ENCODE measurements around the gene PADI3. TPM values are rescaled to one million over a fixed set of nuclear protein-coding genes. Genes with fewer than 3 reads are reported as not detected.

PADI3 gene
- total and polyA plus RNA-seq, 2 of the 13 experiments (the other 11 are each of a cell fraction or from before 2014, with no cell fraction given): not detected

DNA sequence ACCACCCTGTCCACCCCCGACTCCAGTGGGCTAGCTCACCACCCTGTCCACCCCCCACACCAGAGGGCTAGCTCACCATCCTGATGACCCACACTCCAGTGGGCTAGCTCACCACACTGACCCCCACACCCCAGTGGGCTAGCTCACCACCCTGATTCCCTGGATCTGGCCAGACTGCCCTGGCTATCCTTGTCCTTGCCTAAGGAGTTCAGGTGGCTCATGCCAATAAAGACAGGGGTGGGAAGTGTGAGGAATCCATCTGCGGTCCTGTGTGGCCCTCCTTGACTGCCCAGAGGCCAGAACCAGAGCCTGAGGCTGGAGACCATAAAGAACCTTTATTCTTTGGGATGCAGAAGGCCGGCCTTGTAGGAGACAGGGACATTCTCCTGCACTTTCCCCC is 40.4 kb upstream of the PADI3 start:
- CTCF ChIA-PET (ENCODE audit: low intra/inter-chr PET ratio, low total read pairs): no interaction called here
- TF ChIP-seq, protein P1, sequence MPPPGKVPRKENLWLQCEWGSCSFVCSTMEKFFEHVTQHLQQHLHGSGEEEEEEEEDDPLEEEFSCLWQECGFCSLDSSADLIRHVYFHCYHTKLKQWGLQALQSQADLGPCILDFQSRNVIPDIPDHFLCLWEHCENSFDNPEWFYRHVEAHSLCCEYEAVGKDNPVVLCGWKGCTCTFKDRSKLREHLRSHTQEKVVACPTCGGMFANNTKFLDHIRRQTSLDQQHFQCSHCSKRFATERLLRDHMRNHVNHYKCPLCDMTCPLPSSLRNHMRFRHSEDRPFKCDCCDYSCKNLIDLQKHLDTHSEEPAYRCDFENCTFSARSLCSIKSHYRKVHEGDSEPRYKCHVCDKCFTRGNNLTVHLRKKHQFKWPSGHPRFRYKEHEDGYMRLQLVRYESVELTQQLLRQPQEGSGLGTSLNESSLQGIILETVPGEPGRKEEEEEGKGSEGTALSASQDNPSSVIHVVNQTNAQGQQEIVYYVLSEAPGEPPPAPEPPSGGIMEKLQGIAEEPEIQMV (CRISPR knock-in tag; IDR thresholded peaks at IDR 0.05; ENCODE audit: low read depth): no peak
- TF ChIP-seq, protein P2, sequence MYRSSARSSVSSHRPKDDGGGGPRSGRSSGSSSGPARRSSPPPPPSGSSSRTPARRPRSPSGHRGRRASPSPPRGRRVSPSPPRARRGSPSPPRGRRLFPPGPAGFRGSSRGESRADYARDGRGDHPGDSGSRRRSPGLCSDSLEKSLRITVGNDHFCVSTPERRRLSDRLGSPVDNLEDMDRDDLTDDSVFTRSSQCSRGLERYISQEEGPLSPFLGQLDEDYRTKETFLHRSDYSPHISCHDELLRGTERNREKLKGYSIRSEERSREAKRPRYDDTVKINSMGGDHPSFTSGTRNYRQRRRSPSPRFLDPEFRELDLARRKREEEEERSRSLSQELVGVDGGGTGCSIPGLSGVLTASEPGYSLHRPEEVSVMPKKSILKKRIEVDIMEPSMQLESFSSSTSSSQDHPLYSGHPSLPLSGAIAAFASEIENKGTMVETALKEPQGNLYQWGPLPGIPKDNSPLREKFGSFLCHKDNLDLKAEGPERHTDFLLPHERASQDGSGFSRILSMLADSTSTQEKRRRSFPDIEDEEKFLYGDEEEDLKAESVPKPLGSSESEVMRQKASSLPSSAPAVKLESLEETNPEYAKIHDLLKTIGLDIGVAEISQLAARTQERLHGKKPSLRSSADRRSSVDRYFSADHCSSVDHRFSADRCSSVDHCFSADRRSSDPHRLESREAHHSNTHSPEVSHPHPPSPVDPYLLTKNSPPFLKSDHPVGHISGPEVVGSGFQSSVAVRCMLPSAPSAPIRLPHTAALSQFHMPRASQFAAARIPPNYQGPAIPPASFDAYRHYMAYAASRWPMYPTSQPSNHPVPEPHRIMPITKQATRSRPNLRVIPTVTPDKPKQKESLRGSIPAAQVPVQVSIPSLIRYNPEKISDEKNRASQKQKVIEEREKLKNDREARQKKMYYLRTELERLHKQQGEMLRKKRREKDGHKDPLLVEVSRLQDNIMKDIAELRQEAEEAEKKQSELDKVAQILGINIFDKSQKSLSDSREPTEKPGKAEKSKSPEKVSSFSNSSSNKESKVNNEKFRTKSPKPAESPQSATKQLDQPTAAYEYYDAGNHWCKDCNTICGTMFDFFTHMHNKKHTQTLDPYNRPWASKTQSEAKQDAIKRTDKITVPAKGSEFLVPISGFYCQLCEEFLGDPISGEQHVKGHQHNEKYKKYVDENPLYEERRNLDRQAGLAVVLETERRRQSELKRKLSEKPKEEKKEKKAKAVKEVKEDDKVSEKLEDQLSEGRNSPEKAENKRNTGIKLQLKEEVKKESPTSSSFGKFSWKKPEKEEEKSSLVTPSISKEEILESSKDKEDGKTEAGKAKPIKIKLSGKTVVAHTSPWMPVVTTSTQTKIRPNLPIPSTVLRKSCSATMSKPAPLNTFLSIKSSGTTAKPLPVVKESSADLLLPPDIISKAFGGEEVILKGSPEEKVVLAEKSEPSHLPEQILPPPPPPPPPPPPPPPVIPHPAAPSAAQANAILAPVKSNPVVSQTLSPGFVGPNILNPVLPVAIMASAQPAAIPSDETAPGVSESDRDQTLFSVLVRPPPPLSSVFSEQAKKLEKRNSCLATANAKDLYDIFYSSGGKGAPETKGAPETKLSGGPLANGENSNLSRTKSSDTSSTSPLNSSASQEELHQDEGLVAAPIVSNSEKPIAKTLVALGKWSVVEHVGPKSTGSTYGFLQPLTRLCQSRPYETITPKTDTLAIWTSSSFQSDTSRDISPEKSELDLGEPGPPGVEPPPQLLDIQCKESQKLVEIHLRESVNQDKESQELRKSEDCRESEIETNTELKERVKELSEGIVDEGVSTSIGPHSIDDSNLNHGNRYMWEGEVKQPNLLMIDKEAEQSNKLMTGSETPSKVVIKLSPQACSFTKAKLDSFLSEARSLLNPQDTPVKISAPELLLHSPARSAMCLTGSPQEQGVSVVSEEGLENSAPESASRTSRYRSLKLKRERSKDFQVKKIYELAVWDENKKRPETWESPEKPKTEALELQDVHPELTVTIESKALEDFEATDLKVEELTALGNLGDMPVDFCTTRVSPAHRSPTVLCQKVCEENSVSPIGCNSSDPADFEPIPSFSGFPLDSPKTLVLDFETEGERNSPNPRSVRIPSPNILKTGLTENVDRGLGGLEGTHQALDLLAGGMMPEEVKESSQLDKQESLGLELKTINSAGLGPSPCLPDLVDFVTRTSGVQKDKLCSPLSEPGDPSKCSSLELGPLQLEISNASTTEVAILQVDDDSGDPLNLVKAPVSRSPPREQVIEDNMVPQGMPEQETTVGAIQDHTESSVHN (CRISPR knock-in tag; IDR thresholded peaks at IDR 0.05): no peak
- TF ChIP-seq RBAK (CRISPR knock-in tag; IDR thresholded peaks at IDR 0.05) (no peak), ZSCAN9 (CRISPR knock-in tag; IDR thresholded peaks at IDR 0.05; ENCODE audit: borderline replicate concordance) (no peak), ZNF572 (CRISPR knock-in tag; IDR thresholded peaks at IDR 0.05) (no peak), HDAC6 (IDR thresholded peaks at IDR 0.05; ENCODE audit: low read depth, low read length) (no peak), NR2C2 (CRISPR knock-in tag; IDR thresholded peaks at IDR 0.05; ENCODE audit: borderline replicate concordance) (no peak), ARHGAP35 (CRISPR knock-in tag; IDR thresholded peaks at IDR 0.05; ENCODE audit: borderline replicate concordance) (no peak), SMARCC2 (IDR thresholded peaks at IDR 0.05) (no peak), MTF1 (CRISPR knock-in tag; IDR thresholded peaks at IDR 0.05) (no peak), DNMT3B (CRISPR knock-in tag; conservative IDR thresholded peaks at IDR 0.05) (no peak), GATA4 (IDR thresholded peaks at IDR 0.05; ENCODE audit: borderline replicate concordance, low read depth) (no peak), ZNF17 (CRISPR knock-in tag; IDR thresholded peaks at IDR 0.05) (no peak), ZNF776 (CRISPR knock-in tag; IDR thresholded peaks at IDR 0.05) (no peak)
- TF ChIP-seq, protein P3, sequence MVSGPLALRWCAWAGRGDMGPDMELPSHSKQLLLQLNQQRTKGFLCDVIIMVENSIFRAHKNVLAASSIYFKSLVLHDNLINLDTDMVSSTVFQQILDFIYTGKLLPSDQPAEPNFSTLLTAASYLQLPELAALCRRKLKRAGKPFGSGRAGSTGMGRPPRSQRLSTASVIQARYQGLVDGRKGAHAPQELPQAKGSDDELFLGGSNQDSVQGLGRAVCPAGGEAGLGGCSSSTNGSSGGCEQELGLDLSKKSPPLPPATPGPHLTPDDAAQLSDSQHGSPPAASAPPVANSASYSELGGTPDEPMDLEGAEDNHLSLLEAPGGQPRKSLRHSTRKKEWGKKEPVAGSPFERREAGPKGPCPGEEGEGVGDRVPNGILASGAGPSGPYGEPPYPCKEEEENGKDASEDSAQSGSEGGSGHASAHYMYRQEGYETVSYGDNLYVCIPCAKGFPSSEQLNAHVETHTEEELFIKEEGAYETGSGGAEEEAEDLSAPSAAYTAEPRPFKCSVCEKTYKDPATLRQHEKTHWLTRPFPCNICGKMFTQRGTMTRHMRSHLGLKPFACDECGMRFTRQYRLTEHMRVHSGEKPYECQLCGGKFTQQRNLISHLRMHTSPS (CRISPR knock-in tag; IDR thresholded peaks at IDR 0.05; ENCODE audit: low read depth): no peak

More for the DNA sequence above, 40.4 kb upstream of the PADI3 start:
- H4K20me1 ChIP-seq (ENCODE audit: insufficient read depth, low read length): no peaks in the 10 kb centered on the region
- no peak overlapping the region for H3K9ac ChIP-seq (ENCODE audit: insufficient read depth, low read depth, low read length)
- no peaks in the 10 kb centered on the region for H3K79me2 ChIP-seq (ENCODE audit: insufficient read depth, low read length)
- POLR2A ChIA-PET: no interaction called here
- H3K4me1 ChIP-seq (ENCODE audit: insufficient read depth, low read length): no peaks in the 10 kb centered on the region
- no peak overlapping the region for H3K27ac ChIP-seq (ENCODE audit: extremely low read length, insufficient read depth, low read length)
- in situ Hi-C loops (cut with HindIII; ENCODE audit: extremely low pct_ligation_motif_present, low pct_unique_long_range_greater_than_20kb) (no loop called here), intact Hi-C loops (cut with micrococcal nuclease; ENCODE audit: unreplicated experiment) (no loop called here)
- BruUV-seq (replicated peaks): no TSS peak
- no peak for FAIRE-seq
- no peak for DNase-seq (ENCODE audit: low spot score)
- no peak for ATAC-seq
- no peak overlapping the region for H3K4me2 ChIP-seq (ENCODE audit: low read depth, low read length)
- H3K27me3 ChIP-seq (ENCODE audit: control insufficient read depth in 1 of 2, insufficient read depth in 2 of 2, low read length in 2 of 2): peaks cover 0 to 16% of the 10 kb centered on the region in 2 experiments; a peak in 2 of 5 replicates
- 44% methylated on average over 3 of the region's 3 CpGs for WGBS (ENCODE audit: low lambda C conversion rate)
- H3K9me3 ChIP-seq (ENCODE audit: low read length): no peaks in the 10 kb centered on the region
- H3K36me3 ChIP-seq (replicated peaks in 1 of 2; ENCODE audit: control insufficient read depth in 1 of 2, insufficient read depth in 2 of 2, low read length in 2 of 2): no peaks in the 10 kb centered on the region
- H2AFZ ChIP-seq (ENCODE audit: low read length): no peak overlapping the region
- H3K4me3 ChIP-seq (replicated peaks in 1 of 3; ENCODE audit: insufficient read depth in 1 of 3, low read depth in 2 of 3, low read length in 3 of 3): no peak overlapping the region

All from HepG2 (cell line).